Suprapubic skin (tissue), 4 donors: ENCODE data around the gene WWOX. TPM values are rescaled to one million over a fixed set of nuclear protein-coding genes. Genes with fewer than 3 reads are reported as not detected.

Source experiments
- DNase-seq, 2 donors: peaks; one replicate each; pipeline ENCODE4 v3.0.0-alpha.2; 2019; ENCODE audit warnings: low spot score in 2 of 2
- H3K27ac ChIP-seq: fragments of 200-600 bp; sonication (generic); one replicate; pipeline ENCODE4 v1.5.1; 2019
- H3K27me3 ChIP-seq: fragments of 200-600 bp; sonication (generic); one replicate; pipeline ENCODE4 v1.5.1; 2019
- H3K36me3 ChIP-seq: fragments of 200-600 bp; sonication (generic); one replicate; pipeline ENCODE4 v1.5.1; 2019
- H3K4me1 ChIP-seq: fragments of 200-600 bp; sonication (generic); one replicate; pipeline ENCODE4 v1.5.1; 2019
- H3K4me3 ChIP-seq: fragments of 200-600 bp; sonication (generic); one replicate; pipeline ENCODE4 v1.5.1; 2019; ENCODE audit warnings: mild to moderate bottlenecking
- H3K9me3 ChIP-seq: fragments of 200-600 bp; sonication (generic); one replicate; pipeline ENCODE4 v1.5.1; 2019
- CTCF ChIP-seq, 2 donors: fragments of 200-600 bp in 1 of 2; fragments of 450-650 bp in 1 of 2; sonication (generic) in 1 of 2; IDR thresholded peaks; one replicate each; pipeline ENCODE4 v1.5.1; 2016 to 2019; ENCODE audit warnings: antibody characterized with exemption in 2 of 2, mild to moderate bottlenecking in 1 of 2, moderate library complexity in 1 of 2
- EP300 ChIP-seq: sonication (generic); formaldehyde crosslinking; IDR thresholded peaks from one replicate; pipeline ENCODE4 v1.6.1; 2017; ENCODE audit warnings: antibody characterized with exemption
- POLR2A ChIP-seq, 2 donors: fragments of 450-650 bp; IDR thresholded peaks; one replicate each; pipeline ENCODE4 v1.6.1; 2017; ENCODE audit warnings: antibody characterized with exemption in 2 of 2, mild to moderate bottlenecking in 2 of 2, moderate library complexity in 2 of 2
- POLR2AphosphoS5 ChIP-seq, 3 donors: sonication (generic); formaldehyde crosslinking; IDR thresholded peaks; one replicate each; pipeline ENCODE4 v1.6.1; 2017; ENCODE audit warnings: antibody characterized with exemption in 3 of 3
- WGBS: methylation state at CpG from one replicate; pipeline ENCODE4 v1.1.5; 2018; 5-methylcytosine and 5-hydroxymethylcytosine counted together
- total RNA-seq, 4 donors: library from RNA; depleted of rRNA; stranded (reverse); fragments of >200 nt; gene quantifications; one replicate each; pipeline ENCODE4 v1.1.0, GENCODE V29; 2016

WWOX gene
- total RNA-seq, 4 donors from 2014 or later = 29.6 to 104 (median 47.3) TPM

GRCh38 chr16:78704416-78704815 lies 605.0 kb downstream of the WWOX start:
- WGBS = 71% methylated on average over 6 of the region's 6 CpGs
- Histone ChIP-seq H3K4me1 (no peaks in the 10 kb centered on the region), H3K4me3 (no peak overlapping the region), H3K36me3 (no peaks in the 10 kb centered on the region), H3K9me3 (peaks cover 7% of the 10 kb centered on the region), H3K27me3 (no peaks in the 10 kb centered on the region), H3K27ac (no peak overlapping the region)
- TF ChIP-seq EP300 = no peak
- TF ChIP-seq POLR2A (IDR thresholded peaks at IDR 0.05) = no peak
- TF ChIP-seq CTCF (IDR thresholded peaks at IDR 0.05) = no peak
- no peak for TF ChIP-seq POLR2AphosphoS5 (IDR thresholded peaks at IDR 0.05)
- no peak for DNase-seq

GRCh38 chr16:78705694-78706093 lies 606.2 kb downstream of the WWOX start:
- no peak overlapping the region for H3K4me3 ChIP-seq
- no peaks in the 10 kb centered on the region for H3K36me3 ChIP-seq
- no peak for TF ChIP-seq POLR2AphosphoS5 (IDR thresholded peaks at IDR 0.05)
- no peak for TF ChIP-seq EP300
- TF ChIP-seq CTCF (IDR thresholded peaks at IDR 0.05) = no peak
- no peak for TF ChIP-seq POLR2A (IDR thresholded peaks at IDR 0.05)
- DNase-seq = no peak
- H3K4me1 ChIP-seq = no peaks in the 10 kb centered on the region
- no peak overlapping the region for H3K27ac ChIP-seq
- WGBS = 70% methylated on average over 2 of the region's 2 CpGs
- no peaks in the 10 kb centered on the region for H3K27me3 ChIP-seq
- H3K9me3 ChIP-seq = peaks cover 7% of the 10 kb centered on the region

- H3K4me1 ChIP-seq = no peaks in the 10 kb centered on the region
- H3K36me3 ChIP-seq = no peaks in the 10 kb centered on the region
- no peak for TF ChIP-seq POLR2A (IDR thresholded peaks at IDR 0.05)
- TF ChIP-seq POLR2AphosphoS5 (IDR thresholded peaks at IDR 0.05) = no peak
- no peak for TF ChIP-seq EP300
- no peak for TF ChIP-seq CTCF (IDR thresholded peaks at IDR 0.05)
- no peak overlapping the region for H3K4me3 ChIP-seq
- H3K27me3 ChIP-seq = no peaks in the 10 kb centered on the region
- no peak overlapping the region for H3K27ac ChIP-seq
- peaks cover 7% of the 10 kb centered on the region for H3K9me3 ChIP-seq
- WGBS = 91% methylated on average over 6 of the region's 6 CpGs
- no peak for DNase-seq
Measured at GRCh38 chr16:78706637-78707036, 607.2 kb downstream of the WWOX start.

GRCh38 chr16:78709137-78709884 lies 609.9 kb downstream of the WWOX start:
- WGBS = 94% methylated on average over 15 of the region's 15 CpGs
- H3K36me3 ChIP-seq = no peaks in the 10 kb centered on the region

More at GRCh38 chr16:78709137-78709884, 609.9 kb downstream of the WWOX start:
- Histone ChIP-seq H3K4me3 (no peak overlapping the region), H3K27me3 (no peaks in the 10 kb centered on the region), H3K9me3 (peaks cover 7% of the 10 kb centered on the region), H3K4me1 (no peaks in the 10 kb centered on the region), H3K27ac (no peak overlapping the region)
- TF ChIP-seq POLR2AphosphoS5 (IDR thresholded peaks at IDR 0.05) = no peak
- no peak for TF ChIP-seq POLR2A (IDR thresholded peaks at IDR 0.05)
- no peak for TF ChIP-seq CTCF (IDR thresholded peaks at IDR 0.05)
- no peak for TF ChIP-seq EP300
- no peak for DNase-seq
